Gastrocnemius medialis (tissue), 4 donors: ENCODE data around the gene TUSC2. TPM values are rescaled to one million over a fixed set of nuclear protein-coding genes. Genes with fewer than 3 reads are reported as not detected.

Experiments
- ATAC-seq, 2 donors: fragments of 150-250 bp; one replicate each; pipeline ENCODE4 v1.9.1; 2016
- DNase-seq, 2 donors: peaks; one replicate each; pipeline ENCODE4 v3.0.0-alpha.2; 2019
- H3K27ac ChIP-seq, 4 donors: fragments of 200-600 bp; sonication (generic); 1 replicate in 1 of 4; 2 replicates in 3 of 4; pipeline ENCODE4 v1.5.1; 2016 to 2018; ENCODE audit warnings: mild to moderate bottlenecking in 2 of 4, moderate library complexity in 1 of 4
- H3K27me3 ChIP-seq, 3 donors: fragments of 200-600 bp; sonication (generic) in 2 of 3; 1 replicate in 1 of 3; 2 replicates in 2 of 3; pipeline versions ENCODE4 v1.5.1 to v1.6.0; 2016 to 2019; ENCODE audit warnings: mild to moderate bottlenecking in 1 of 3, moderate library complexity in 1 of 3
- H3K36me3 ChIP-seq, 2 donors: fragments of 200-600 bp; sonication (generic) in 1 of 2; one replicate each; pipeline ENCODE4 v1.5.1; 2017 to 2018
- H3K4me1 ChIP-seq, 2 donors: fragments of 200-600 bp; sonication (generic) in 1 of 2; one replicate each; pipeline ENCODE4 v1.5.1; 2016 to 2017; ENCODE audit warnings: mild to moderate bottlenecking in 2 of 2
- H3K4me3 ChIP-seq, 4 donors: fragments of 200-600 bp; sonication (generic) in 3 of 4; 1 replicate in 1 of 4; 2 replicates in 3 of 4; pipeline ENCODE4 v1.5.1; 2016 to 2019; ENCODE audit warnings: mild to moderate bottlenecking in 2 of 4
- H3K9me3 ChIP-seq, 3 donors: fragments of 200-600 bp; sonication (generic) in 2 of 3; 1 replicate in 1 of 3; 2 replicates in 2 of 3; pipeline ENCODE4 v1.5.1; 2016 to 2019
- POLR2A ChIP-seq, 2 donors: fragments of 450-650 bp; IDR thresholded peaks; one replicate each; pipeline ENCODE4 v1.6.1; 2017; ENCODE audit warnings: antibody characterized with exemption in 2 of 2, mild to moderate bottlenecking in 2 of 2, moderate library complexity in 2 of 2
- in situ Hi-C, 4 donors: fragments of 200-750 bp; cut with MboI; loops; one replicate each; pipeline versions ENCODE4 v1.15.0 to v1.8.0; 2017; ENCODE audit warnings: low sequenced_read_pairs in 4 of 4
- intact Hi-C: fragments of 100-400 bp; cut with DNase I; formaldehyde crosslinking; loops from one replicate; pipeline ENCODE4 v1.15.1; 2023; ENCODE audit warnings: low total_unique reads
- total RNA-seq, 4 donors: library from RNA; depleted of rRNA; stranded (reverse); fragments of >200 nt; gene quantifications; one replicate each; pipeline versions ENCODE4 v1.1.0 to v1.2.3, GENCODE V29; 2016
- TF ChIP-seq, protein P1 (sequence below), 5 experiments: fragments of 450-650 bp in 3 of 5; fragments of 200-600 bp in 2 of 5; sonication (generic) in 2 of 5; IDR thresholded peaks in 4 of 5; conservative IDR thresholded peaks in 1 of 5; 1 replicate in 4 of 5; 2 replicates in 1 of 5; pipeline ENCODE4 v1.5.1; 2016 to 2019; ENCODE audit warnings: antibody characterized with exemption in 5 of 5, mild to moderate bottlenecking in 3 of 5, moderate library complexity in 3 of 5

TUSC2 gene
- total RNA-seq, 4 donors from 2014 or later = 38.5 to 72.7 (median 51.5) TPM

DNA sequence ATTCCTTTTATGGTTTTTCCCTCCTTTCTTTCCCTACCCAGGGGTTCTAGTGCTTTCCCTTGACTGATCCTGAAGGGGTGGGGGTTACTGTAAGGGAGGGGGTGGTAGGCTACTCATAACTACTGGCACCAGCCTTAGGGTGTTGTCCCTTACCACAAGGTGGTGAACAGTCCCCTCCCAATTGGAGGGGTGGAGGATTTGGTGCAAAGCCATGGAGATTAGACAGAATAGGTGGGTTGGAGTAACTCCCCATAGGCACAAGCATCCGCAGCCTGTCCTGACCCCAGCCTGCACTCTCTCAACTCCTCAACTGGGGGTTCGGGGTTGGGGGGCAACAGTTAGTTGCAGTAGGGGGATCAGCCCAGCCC lies 2.9 kb downstream of the TUSC2 start:
- in situ Hi-C loops = no loop called here
- Histone ChIP-seq H3K27ac (peak overlapping the region; percentile 93 to 96 (median 95)), H3K27me3 (no peaks in the 10 kb centered on the region), H3K4me3 (no peak overlapping the region), H3K36me3 (peaks cover 0 to 26% of the 10 kb centered on the region in 2 donors), H3K4me1 (peaks cover 37 to 40% of the 10 kb centered on the region in 2 donors), H3K9me3 (no peaks in the 10 kb centered on the region)
- intact Hi-C loops = loop anchor here (2.0 kb wide), 1 partner anchor 64 kb away; no protein-coding TSS in a partner anchor
- no peak for DNase-seq
- no peak for ATAC-seq
- TF ChIP-seq, protein P1, sequence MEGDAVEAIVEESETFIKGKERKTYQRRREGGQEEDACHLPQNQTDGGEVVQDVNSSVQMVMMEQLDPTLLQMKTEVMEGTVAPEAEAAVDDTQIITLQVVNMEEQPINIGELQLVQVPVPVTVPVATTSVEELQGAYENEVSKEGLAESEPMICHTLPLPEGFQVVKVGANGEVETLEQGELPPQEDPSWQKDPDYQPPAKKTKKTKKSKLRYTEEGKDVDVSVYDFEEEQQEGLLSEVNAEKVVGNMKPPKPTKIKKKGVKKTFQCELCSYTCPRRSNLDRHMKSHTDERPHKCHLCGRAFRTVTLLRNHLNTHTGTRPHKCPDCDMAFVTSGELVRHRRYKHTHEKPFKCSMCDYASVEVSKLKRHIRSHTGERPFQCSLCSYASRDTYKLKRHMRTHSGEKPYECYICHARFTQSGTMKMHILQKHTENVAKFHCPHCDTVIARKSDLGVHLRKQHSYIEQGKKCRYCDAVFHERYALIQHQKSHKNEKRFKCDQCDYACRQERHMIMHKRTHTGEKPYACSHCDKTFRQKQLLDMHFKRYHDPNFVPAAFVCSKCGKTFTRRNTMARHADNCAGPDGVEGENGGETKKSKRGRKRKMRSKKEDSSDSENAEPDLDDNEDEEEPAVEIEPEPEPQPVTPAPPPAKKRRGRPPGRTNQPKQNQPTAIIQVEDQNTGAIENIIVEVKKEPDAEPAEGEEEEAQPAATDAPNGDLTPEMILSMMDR (IDR thresholded peaks at IDR 0.05 in 4 of 5, conservative IDR thresholded peaks at IDR 0.05 in 1 of 5) = no peak
- no peak for TF ChIP-seq POLR2A (IDR thresholded peaks at IDR 0.05)

DNA sequence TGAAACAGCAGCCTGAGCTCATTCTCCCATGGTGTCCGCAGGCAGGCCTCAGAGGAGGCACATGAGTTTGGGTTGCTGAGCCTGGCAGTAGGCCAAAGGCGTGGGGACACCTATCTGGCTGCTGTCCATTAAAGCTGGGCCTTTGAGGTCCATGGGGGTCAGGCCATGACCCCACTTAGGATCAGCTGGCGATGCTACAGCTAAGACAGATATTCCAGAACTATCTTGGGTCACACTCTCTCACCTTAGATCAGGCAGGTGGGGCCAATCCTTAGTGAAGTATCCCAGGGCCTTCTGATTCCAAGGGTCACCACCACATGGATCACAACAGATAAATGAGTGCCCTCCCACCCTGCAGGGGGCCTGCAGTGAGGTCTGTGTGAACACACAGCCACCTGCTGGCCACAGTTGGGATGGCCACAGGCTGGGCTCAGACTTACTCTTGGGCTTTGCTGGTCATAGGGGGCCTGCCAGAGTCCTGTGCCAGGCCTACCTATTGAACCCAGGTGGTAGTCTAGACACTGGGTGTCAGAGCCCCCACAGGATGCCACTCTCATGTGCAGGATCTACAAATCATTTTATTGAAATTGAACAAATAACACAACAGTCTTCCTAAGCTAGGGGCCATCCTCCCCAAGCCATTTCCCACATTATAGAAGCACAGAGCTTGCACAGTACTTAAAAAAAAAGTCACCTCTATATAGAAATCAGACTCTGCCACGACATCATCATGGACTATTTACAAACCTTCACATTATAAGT lies 3.5 kb downstream of the TUSC2 start:
- Histone ChIP-seq H3K4me1 (peaks cover 43 to 46% of the 10 kb centered on the region in 2 donors), H3K9me3 (no peaks in the 10 kb centered on the region), H3K27ac (peak overlapping the region; percentile 93 to 96 (median 95)), H3K27me3 (no peaks in the 10 kb centered on the region), H3K4me3 (peak overlapping the region in 1 of 4 donors; percentile 1), H3K36me3 (peaks cover 0 to 21% of the 10 kb centered on the region in 2 donors)
- intact Hi-C loops = loop anchor here (2.0 kb wide), 1 partner anchor 64 kb away; no protein-coding TSS in a partner anchor
- ATAC-seq = no peak
- no peak for DNase-seq
- TF ChIP-seq, protein P1 (IDR thresholded peaks at IDR 0.05 in 4 of 5, conservative IDR thresholded peaks at IDR 0.05 in 1 of 5) = peak; percentile 76 to 87 (median 83)
- TF ChIP-seq POLR2A (IDR thresholded peaks at IDR 0.05) = no peak
- in situ Hi-C loops = no loop called here

DNA sequence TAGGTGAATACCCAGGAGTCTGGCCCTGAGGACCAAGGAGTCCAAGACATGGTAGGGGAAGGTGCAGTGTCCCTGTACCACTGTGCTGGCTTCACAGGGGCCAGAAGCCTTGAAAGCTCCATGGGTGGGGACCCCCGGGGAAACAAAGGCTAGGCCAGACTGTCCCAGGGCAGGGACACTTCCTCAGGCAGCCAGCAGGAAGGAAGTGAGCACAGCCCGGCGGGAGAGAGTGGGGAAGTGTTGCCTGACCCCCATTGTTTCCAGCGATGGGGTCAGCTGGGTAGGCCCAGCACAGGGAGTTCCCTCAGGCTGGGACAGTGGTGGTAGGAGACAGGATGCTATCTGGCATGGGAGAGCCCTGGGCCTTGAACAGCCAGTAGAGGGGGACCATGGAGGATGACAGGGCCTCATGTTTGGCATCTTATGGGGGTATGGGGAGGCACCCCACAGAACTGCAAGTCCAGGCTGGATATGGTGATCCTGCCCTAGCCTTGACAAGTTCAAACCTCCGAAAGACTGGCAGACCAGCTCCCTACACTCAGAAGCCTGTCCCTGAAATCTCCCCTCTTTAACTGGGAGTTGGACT lies 4.3 kb downstream of the TUSC2 start:
- no peaks in the 10 kb centered on the region for H3K9me3 ChIP-seq
- peak overlapping the region in 1 of 4 donors; percentile 29 for H3K4me3 ChIP-seq
- no peaks in the 10 kb centered on the region for H3K27me3 ChIP-seq
- peak overlapping the region; percentile 93 to 96 (median 95) for H3K27ac ChIP-seq
- H3K36me3 ChIP-seq = peaks cover 0 to 24% of the 10 kb centered on the region in 2 donors
- in situ Hi-C loops = no loop called here
- intact Hi-C loops = loop anchor here (2.0 kb wide), 1 partner anchor 63 kb away; no protein-coding TSS in a partner anchor
- TF ChIP-seq POLR2A (IDR thresholded peaks at IDR 0.05) = peak in 1 of 2 donors; percentile 22
- TF ChIP-seq, protein P1 (IDR thresholded peaks at IDR 0.05 in 4 of 5, conservative IDR thresholded peaks at IDR 0.05 in 1 of 5) = no peak
- ATAC-seq = peak in 1 of 2 donors; percentile 1
- DNase-seq = no peak
- peaks cover 48 to 52% of the 10 kb centered on the region in 2 donors for H3K4me1 ChIP-seq

DNA sequence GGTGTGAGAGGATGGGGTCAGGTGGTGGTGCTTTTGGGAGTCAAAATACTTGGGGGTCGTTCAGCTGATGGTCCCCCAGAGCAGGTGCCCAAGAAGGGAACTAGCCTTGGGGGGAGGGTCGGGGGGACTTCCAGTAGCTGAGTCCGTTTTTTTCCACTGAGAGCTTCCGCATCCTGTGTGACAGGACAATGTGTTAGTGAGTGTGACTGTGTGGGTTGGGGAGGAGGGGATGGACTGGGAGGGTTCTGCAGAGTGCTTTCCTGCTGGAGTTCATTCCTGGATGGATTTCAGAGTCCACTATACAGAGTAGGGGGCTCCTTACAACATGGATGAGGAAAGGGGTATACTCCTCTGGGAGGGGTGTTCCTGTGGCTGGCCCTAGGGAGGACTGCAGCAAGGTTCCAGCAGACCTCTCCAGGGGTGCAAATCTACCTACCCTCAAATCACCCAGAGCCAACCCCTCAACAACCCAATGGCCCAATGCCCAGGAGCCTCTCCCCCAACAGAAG lies 4.9 kb downstream of the TUSC2 start:
- ATAC-seq = no peak
- Histone ChIP-seq H3K4me1 (peaks cover 50 to 53% of the 10 kb centered on the region in 2 donors), H3K9me3 (no peaks in the 10 kb centered on the region), H3K27ac (peak overlapping the region; percentile 93 to 96 (median 95)), H3K36me3 (peaks cover 0 to 30% of the 10 kb centered on the region in 2 donors), H3K27me3 (no peaks in the 10 kb centered on the region), H3K4me3 (peak overlapping the region in 3 of 4 donors; percentile 72 to 80 (median 78))
- no peak for TF ChIP-seq POLR2A (IDR thresholded peaks at IDR 0.05)
- TF ChIP-seq, protein P1 (IDR thresholded peaks at IDR 0.05 in 4 of 5, conservative IDR thresholded peaks at IDR 0.05 in 1 of 5) = no peak
- in situ Hi-C loops = no loop called here
- no peak for DNase-seq
- intact Hi-C loops = no loop called here
